HG03457 (cell line): ENCODE measurements around the gene DDR2.

Source experiments
- ATAC-seq: cut with Tn5 transposase; IDR thresholded peaks from one replicate; pipeline ENCODE4 v1.9.1; 2021; ENCODE audit warnings: moderate number of reproducible peaks; ENCODE audit not compliant: unreplicated experiment

The DDR2 gene

GRCh38 chr1:162822391-162823200, 190.3 kb downstream of the DDR2 start:
- ATAC-seq, result no peak

GRCh38 chr1:162823231-162823630, 191.0 kb downstream of the DDR2 start:
- ATAC-seq, result no peak

- no peak for ATAC-seq
Observed at GRCh38 chr1:162823771-162824525, 191.7 kb downstream of the DDR2 start.

GRCh38 chr1:162829268-162829667, 197.0 kb downstream of the DDR2 start:
- ATAC-seq, result no peak

GRCh38 chr1:162832470-162832869, 200.2 kb downstream of the DDR2 start:
- ATAC-seq, result no peak

- ATAC-seq, result peak; percentile 86
Observed at GRCh38 chr1:162835157-162835899, 203.1 kb downstream of the DDR2 start.
